ENCODE measurements around the gene CREG2.

CREG2 gene

GRCh38 chr2:101409699-101410098, 22.4 kb upstream of the CREG2 start:
- no peak for DNase-seq (ENCODE audit: low read depth in 3 of 3)

- no peak for DNase-seq (ENCODE audit: low read depth in 3 of 3)
These were observed 21.6 kb upstream of the CREG2 start for GRCh38 chr2:101408925-101409324.

- DNase-seq (ENCODE audit: low read depth in 3 of 3): no peak
These were observed 18.1 kb upstream of the CREG2 start for GRCh38 chr2:101405351-101405899.

GRCh38 chr2:101403745-101404144, 16.4 kb upstream of the CREG2 start:
- no peak for DNase-seq (ENCODE audit: low read depth in 3 of 3)

- DNase-seq (ENCODE audit: low read depth in 3 of 3): no peak
These were observed 15.3 kb upstream of the CREG2 start for GRCh38 chr2:101402630-101403029.

GRCh38 chr2:101401906-101402305, 14.6 kb upstream of the CREG2 start:
- no peak for DNase-seq (ENCODE audit: low read depth in 3 of 3)

GRCh38 chr2:101401326-101401665, 14.0 kb upstream of the CREG2 start:
- DNase-seq (ENCODE audit: low read depth in 3 of 3): no peak

- DNase-seq (ENCODE audit: low read depth in 3 of 3): no peak
These were observed 13.4 kb upstream of the CREG2 start for GRCh38 chr2:101400506-101401325.

GRCh38 chr2:101400048-101400447, 12.7 kb upstream of the CREG2 start:
- DNase-seq (ENCODE audit: low read depth in 3 of 3): no peak

- DNase-seq (ENCODE audit: low read depth in 3 of 3): no peak
These were observed 11.9 kb upstream of the CREG2 start for GRCh38 chr2:101399021-101399799.

GRCh38 chr2:101398116-101398821, 11.0 kb upstream of the CREG2 start:
- no peak for DNase-seq (ENCODE audit: low read depth in 3 of 3)

GRCh38 chr2:101396316-101396717, 9.0 kb upstream of the CREG2 start:
- DNase-seq (ENCODE audit: low read depth in 3 of 3): no peak

GRCh38 chr2:101395545-101396315, 8.4 kb upstream of the CREG2 start:
- DNase-seq (ENCODE audit: low read depth in 3 of 3): no peak

GRCh38 chr2:101388232-101388631, 929 bp upstream of the CREG2 start:
- DNase-seq (ENCODE audit: low read depth in 3 of 3): no peak

- DNase-seq (ENCODE audit: low read depth in 3 of 3): no peak
These were observed 628 bp downstream of the CREG2 start for GRCh38 chr2:101386599-101387150.

GRCh38 chr2:101383016-101383541, 4.2 kb downstream of the CREG2 start:
- DNase-seq (ENCODE audit: low read depth in 3 of 3): no peak

GRCh38 chr2:101382442-101382841, 4.9 kb downstream of the CREG2 start:
- DNase-seq (ENCODE audit: low read depth in 3 of 3): no peak

- DNase-seq (ENCODE audit: low read depth in 3 of 3): no peak
These were observed 6.9 kb downstream of the CREG2 start for GRCh38 chr2:101380376-101380775.

GRCh38 chr2:101379091-101379490, 8.2 kb downstream of the CREG2 start:
- DNase-seq (ENCODE audit: low read depth in 3 of 3): no peak

GRCh38 chr2:101375653-101376052, 11.7 kb downstream of the CREG2 start:
- no peak for DNase-seq (ENCODE audit: low read depth in 3 of 3)
